GM18861 (cell line): Measurements from ENCODE around the gene TIAM1.

Experiments used
- ATAC-seq: cut with Tn5 transposase; IDR thresholded peaks from one replicate; pipeline ENCODE4 v1.9.1; 2021; ENCODE audit not compliant: unreplicated experiment

Gene TIAM1

GRCh38 chr21:31141389-31142000 lies 202.6 kb downstream of the TIAM1 start:
- ATAC-seq = no peak

GRCh38 chr21:31140676-31141075 lies 203.4 kb downstream of the TIAM1 start:
- no peak for ATAC-seq

- ATAC-seq = no peak
These were observed 204.0 kb downstream of the TIAM1 start for GRCh38 chr21:31140025-31140424.

GRCh38 chr21:31137960-31138359 lies 206.1 kb downstream of the TIAM1 start:
- no peak for ATAC-seq

- ATAC-seq = peak; percentile 65
These were observed 207.2 kb downstream of the TIAM1 start for GRCh38 chr21:31136891-31137290.

GRCh38 chr21:31135531-31136184 lies 208.4 kb downstream of the TIAM1 start:
- ATAC-seq = no peak

GRCh38 chr21:31133243-31133830 lies 210.7 kb downstream of the TIAM1 start:
- no peak for ATAC-seq

- ATAC-seq = peak; percentile 64
These were observed 211.4 kb downstream of the TIAM1 start for GRCh38 chr21:31132574-31133242.

GRCh38 chr21:31130821-31131220 lies 213.2 kb downstream of the TIAM1 start:
- no peak for ATAC-seq

- ATAC-seq = no peak
These were observed 215.8 kb downstream of the TIAM1 start for GRCh38 chr21:31128234-31128633.

- ATAC-seq = no peak
These were observed 220.1 kb downstream of the TIAM1 start for GRCh38 chr21:31124010-31124409.

GRCh38 chr21:31119199-31119598 lies 224.9 kb downstream of the TIAM1 start:
- no peak for ATAC-seq

GRCh38 chr21:31117128-31117916 lies 226.7 kb downstream of the TIAM1 start:
- no peak for ATAC-seq

- ATAC-seq = no peak
These were observed 228.8 kb downstream of the TIAM1 start for GRCh38 chr21:31115249-31115648.

- ATAC-seq = no peak
These were observed 233.0 kb downstream of the TIAM1 start for GRCh38 chr21:31111093-31111492.

GRCh38 chr21:31110430-31110829 lies 233.6 kb downstream of the TIAM1 start:
- ATAC-seq = no peak

- ATAC-seq = no peak
These were observed 236.2 kb downstream of the TIAM1 start for GRCh38 chr21:31107871-31108270.

- ATAC-seq = no peak
These were observed 236.8 kb downstream of the TIAM1 start for GRCh38 chr21:31107176-31107785.

GRCh38 chr21:31103571-31104265 lies 240.3 kb downstream of the TIAM1 start:
- no peak for ATAC-seq

- ATAC-seq = no peak
These were observed 240.9 kb downstream of the TIAM1 start for GRCh38 chr21:31103163-31103562.
